Stimulated activated CD4-positive, alpha-beta T cell treated with anti-CD3 and anti-CD28 coated beads, Interleukin-4, amount 100 ng/mL, for 4 hours (primary cell): ENCODE measurements around the gene MYO1D.

Experiments used
- DNase-seq, 2 experiments: peaks; one replicate each; pipeline ENCODE4 v3.0.0-alpha.2; 2020

The MYO1D gene

DNA sequence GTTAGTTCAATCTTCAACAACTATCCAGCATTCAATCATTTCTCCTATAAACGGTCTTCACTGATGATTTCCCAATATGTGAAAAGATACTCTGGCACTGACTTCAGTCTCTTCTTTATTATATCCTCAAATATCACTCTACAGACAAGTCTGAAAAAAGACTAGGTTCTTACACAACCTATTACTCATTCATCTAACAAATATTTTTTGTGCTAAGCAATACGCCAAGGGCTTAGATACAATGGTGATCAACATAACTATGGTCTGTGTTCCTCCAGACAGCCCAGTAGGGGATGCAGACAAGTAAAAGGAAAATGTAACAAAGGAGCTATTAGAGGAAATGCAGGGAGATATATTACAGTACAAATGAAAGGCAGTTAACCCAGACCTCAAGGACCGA lies 63.9 kb downstream of the MYO1D start:
- no peak for DNase-seq

DNA sequence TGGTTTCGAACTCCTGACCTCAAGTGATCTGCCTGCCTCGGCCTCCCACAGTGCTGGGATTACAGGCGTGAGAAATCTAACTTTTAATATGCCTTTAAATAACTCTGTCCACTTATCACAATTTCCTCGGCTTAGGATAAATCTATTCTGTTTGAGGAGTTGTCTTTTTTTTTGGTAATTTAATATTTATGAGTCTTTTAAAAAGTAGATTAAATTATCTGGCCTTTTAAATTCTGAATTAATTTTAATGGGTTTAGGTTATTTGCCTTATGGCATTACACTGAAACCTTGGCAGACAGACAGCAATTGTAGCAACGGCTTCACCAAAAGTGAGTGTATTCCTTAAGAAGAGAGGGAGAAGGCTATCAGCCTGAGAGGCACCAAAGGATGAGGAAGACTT lies 66.2 kb downstream of the MYO1D start:
- no peak for DNase-seq

DNA sequence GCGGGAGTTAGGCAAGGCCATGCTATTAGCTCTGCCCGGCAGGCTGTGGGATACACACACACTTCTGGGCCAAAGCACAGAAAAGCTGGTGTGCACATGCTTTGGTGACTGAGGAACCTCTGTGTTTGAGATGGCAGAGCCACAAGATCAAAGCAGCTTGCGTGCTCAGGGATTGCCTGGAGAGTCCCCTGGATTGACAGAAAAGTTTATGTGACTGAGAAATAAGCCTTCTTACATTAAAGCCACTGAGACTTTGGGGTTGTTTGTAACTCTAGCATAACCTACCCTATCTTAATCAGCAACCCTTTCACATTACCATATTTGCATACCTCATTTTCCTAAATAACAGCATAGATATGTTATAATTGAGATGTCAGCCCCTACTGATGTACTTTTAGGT lies 69.3 kb downstream of the MYO1D start:
- DNase-seq = no peak

DNA sequence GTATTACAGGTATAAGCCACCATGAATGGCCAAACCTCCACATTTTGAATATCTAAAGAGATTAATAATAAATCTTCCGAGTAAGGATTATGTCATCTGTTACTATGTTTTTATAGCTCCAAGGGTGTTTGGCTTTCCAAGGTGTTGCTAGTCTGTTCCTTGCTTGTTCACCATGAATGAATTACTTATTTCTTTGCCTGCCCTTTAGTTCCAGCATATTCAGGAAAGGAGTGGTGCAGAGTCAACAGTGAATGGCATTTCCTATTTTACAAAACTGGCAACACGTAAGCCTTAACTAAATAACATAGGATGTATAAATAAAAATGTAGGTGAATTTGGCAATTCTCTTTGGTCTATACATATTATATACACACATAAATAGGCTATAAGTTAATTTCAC lies 70.3 kb downstream of the MYO1D start:
- DNase-seq = no peak

DNA sequence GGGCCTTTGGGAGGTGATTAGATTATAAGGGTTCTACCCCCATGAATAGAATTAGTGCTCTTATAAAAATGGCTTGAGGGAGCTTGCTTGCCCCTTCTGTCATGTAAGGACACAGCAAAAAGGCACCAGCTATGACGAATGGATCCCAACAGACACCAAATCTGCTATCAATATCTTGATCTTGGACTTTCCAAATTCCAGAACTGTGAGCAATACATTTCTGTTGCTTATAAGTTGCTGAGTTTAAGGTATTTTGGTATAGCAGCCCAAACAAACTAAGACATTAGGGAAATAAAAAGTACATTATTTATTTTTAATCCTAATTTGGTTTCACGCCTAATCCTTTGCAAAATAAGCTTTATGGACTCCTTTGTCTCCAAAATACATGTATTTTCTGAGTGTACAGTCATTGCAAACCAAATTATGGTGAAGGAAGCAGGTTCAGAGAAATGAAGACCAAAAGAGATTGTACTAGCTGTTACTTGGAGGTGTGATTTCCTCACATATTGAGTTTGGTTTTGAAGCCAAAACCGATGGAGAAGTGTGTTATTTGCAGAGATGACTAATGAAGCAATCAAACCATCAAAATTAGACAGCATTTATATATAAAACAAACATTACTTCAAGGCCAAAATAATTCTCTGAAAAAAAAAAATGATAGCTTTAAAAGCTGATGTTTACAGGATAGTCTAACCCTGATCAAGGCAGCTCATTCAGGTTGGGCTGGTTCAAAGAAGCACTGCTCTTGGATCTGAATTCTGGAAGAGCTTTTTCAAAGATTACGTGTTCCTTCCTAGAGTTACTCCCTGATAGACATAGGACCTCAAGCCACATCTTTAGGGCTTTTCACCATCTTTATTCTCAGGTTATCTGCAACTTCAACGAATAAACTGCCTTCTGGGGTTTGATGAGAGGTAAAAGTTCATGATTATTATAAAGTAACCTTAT lies 71.6 kb downstream of the MYO1D start:
- DNase-seq = no peak

DNA sequence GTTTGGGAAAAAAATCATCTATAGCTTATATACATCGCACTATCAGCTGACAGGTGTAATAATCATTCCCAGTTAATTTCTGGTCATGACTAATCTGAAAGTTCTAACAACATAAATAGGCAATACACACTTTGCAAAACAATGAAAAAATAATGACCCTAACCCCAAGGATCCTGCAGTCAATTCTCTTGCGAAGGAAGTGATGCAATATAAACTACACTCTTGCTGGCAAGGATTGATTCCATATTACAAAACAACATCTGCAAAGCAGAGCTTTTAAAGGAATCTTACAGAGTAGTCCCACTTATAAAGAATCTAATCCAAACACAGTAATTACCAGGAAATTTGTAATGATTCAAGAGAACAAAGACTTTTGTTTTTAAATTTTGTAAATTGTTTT lies 73.4 kb downstream of the MYO1D start:
- DNase-seq = no peak

GRCh38 chr17:32802306-32802705 lies 74.6 kb downstream of the MYO1D start:
- no peak for DNase-seq

GRCh38 chr17:32801641-32802040 lies 75.3 kb downstream of the MYO1D start:
- no peak for DNase-seq

- no peak for DNase-seq
Observed at GRCh38 chr17:32801193-32801592, 75.7 kb downstream of the MYO1D start.

GRCh38 chr17:32798938-32799337 lies 78.0 kb downstream of the MYO1D start:
- no peak for DNase-seq

DNA sequence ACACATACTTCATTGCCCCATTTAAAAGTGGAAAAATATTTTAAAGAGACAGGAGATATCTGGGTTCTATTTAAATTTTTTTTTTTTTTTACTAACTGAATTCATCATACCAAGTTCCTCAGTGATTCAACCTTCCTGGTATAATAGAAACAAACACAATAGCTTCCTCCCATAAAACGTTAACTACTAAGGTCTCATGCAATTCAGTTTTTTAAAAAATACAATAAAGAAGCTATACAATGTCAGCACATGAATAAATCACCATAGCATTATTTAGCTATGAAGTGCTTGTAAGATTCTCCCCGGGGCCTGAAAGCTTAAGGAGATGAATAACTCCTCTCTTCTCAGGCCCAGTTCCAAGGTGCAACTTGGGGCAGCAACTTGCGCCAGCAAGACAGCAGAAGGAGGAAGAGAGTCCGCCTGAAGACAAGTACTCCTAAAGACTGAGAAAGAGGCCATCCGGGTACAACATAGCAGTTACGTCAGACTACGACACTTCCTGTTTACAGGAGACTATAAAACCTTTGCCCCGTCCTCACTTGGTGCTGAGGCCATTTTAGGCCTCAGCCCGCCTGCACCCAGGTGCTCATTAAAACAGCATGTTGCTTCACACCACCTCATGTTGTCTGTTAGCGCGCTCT lies 81.5 kb downstream of the MYO1D start:
- DNase-seq = no peak

- DNase-seq = no peak
Observed at GRCh38 chr17:32794533-32795246, 82.2 kb downstream of the MYO1D start.

DNA sequence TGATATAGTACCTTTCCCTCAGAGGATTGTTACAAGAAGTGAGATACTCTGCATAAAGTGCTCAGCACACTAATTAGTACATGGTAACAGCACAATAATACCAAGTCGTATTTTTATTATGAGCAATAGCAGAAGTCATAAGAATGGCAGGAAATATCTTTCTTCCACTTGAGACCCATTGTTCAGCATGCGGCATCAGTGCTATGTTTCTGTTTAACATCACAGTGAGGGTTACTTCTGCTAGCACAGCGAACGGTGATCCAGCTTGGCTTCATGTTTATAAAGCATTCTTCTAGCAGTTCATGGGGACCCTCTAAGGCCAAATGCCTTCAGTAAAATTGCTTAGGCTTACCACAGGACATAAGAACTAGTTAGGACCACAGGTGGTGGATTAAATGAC lies 83.1 kb downstream of the MYO1D start:
- no peak for DNase-seq

DNA sequence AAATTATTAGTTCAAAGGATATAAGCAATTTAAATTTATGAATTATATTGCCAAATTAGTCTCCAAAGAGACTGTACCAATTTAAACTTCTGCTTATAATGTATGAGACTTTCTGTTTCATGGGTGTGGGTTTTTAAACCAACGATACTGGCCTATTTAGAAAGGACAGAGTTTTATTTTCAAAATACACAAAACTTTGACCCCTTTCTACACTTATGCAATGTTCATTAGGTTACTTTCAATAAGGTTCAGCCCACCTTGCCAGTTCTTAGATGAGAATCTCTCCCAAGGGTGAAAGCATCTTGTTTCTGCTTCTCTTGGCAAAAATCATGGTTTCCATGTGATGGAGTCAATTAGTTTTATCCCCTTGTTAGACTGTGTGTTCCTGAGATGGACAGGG lies 84.7 kb downstream of the MYO1D start:
- no peak for DNase-seq

GRCh38 chr17:32786169-32786568 lies 90.8 kb downstream of the MYO1D start:
- DNase-seq = no peak

DNA sequence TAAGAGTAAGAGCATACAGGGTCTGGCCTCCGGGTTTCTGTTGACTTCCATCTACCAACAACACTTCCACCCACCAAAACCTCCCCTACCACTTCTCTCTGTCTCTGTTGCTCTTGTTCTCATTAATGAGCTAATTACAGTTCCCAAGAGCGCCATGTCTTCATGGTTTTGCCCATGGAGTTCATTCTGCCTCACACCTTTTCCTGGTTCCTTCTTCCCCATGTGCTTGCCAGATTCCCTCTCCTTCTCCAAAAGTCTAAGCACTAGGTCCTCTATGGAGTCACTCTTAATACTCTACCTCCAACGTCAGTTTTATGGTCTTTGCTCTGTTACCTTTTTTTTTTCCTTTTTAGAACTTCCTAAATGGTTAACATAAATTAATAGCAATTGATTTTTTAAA lies 92.8 kb downstream of the MYO1D start:
- no peak for DNase-seq

- DNase-seq = no peak
Observed at GRCh38 chr17:32783602-32784001, 93.3 kb downstream of the MYO1D start.

- DNase-seq = no peak
Observed at GRCh38 chr17:32780721-32781120, 96.2 kb downstream of the MYO1D start.

DNA sequence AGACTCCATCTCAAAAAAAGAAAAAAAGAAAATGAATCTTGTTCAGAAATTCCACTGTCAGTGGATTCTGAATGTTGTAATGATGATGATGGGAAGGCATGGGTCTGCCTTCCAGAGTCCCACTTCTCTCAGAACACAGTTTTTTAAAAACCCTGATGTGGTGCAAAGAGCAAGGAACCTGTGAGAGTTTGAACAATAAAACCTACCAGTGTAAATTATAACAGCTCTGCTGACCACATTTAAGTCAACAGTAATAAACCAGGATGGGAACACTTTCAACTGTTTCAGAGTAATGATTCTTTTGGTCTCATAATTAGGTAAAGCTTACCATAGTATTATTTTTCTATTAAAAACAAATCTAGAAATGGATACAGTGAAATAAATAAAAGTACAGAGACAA lies 99.0 kb downstream of the MYO1D start:
- DNase-seq = no peak

- no peak for DNase-seq
Observed at GRCh38 chr17:32777436-32777835, 99.5 kb downstream of the MYO1D start.

DNA sequence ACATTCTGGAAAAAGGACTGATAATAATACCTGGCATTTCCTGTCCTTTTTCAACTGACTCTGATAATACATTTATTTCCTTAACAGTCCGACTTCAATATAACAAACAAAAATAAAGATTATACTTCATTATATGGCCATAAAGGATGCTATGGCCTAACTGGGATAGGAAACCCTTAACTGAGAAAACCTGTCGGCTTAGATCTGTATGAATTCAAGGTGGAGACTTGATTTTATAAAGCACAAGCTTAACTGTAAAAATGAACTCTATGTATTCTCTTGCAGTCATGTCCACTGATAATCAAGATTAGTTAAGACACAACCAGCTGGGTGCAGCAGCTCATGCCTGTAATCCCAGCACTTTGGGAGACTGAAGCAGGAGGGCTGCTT lies 102.2 kb downstream of the MYO1D start:
- no peak for DNase-seq

DNA sequence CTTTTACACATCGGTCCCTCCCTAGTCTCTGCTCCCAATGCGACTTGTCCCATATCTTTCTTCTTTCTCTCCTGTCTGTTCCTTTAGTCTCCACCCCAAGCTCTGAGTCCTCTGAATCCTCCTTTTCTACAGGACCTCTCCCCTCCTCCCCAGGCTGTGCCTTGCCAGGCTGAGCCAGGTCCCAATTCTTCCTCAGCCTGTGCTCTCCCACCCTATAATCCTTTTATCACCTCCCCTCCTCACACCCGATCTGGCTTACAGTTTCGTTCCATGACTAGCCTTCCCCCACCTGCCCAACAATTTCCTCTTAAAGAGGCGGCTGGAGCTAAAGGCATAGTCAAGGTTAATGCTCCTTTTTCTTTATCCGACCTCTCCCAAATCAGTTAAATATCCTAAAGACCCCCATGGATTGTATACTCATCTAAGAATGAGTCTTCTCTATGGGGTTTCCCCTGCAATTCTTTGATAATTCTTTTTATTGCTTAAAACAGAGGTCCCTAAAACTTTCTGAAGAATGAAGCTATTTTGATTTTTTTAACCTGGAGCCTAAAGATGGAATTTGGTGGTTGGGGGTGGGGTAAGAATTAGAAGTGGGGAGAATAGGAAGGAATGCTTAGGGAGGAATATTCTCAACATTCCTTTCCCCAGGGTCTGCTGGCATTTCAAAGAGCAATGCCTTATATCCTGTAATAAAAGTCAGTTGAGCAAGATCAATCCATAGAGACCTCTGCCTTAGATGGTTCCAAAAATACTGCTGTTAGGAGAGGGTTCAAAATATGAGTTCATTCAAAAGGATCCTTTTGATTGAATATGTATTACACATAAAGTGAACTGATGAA lies 102.8 kb downstream of the MYO1D start:
- DNase-seq = no peak

GRCh38 chr17:32772453-32773025 lies 104.4 kb downstream of the MYO1D start:
- DNase-seq = no peak
